ENCODE results near the gene HELZ.
"Not testable (repeated sequence)": the region's sequence is repeated elsewhere in the genome, so short reads cannot be mapped to it uniquely, and the experiment has no call there.

HELZ gene

GRCh38 chr17:67050066-67050465 is 194.9 kb downstream of the HELZ start:
- DNase-seq (ENCODE audit: low spot score) = no peak

GRCh38 chr17:67049025-67049739 is 195.8 kb downstream of the HELZ start:
- no peak for DNase-seq (ENCODE audit: low spot score)

- DNase-seq (ENCODE audit: low spot score) = no peak
Measured at GRCh38 chr17:67047382-67047781, 197.6 kb downstream of the HELZ start.

- DNase-seq (ENCODE audit: low spot score) = no peak
Measured at GRCh38 chr17:67046398-67046797, 198.6 kb downstream of the HELZ start.

GRCh38 chr17:67044940-67045339 is 200.1 kb downstream of the HELZ start:
- no peak for DNase-seq (ENCODE audit: low spot score)

- DNase-seq (ENCODE audit: low spot score) = no peak
Measured at GRCh38 chr17:67044016-67044772, 200.8 kb downstream of the HELZ start, which contains the start of gene CACNG1. CACNG1 (plus strand) TSS chr17:67044554; CDS start chr17:67044661, 107 bp downstream.

- no peak for DNase-seq (ENCODE audit: low spot score)
Measured at GRCh38 chr17:67043283-67043682, 201.7 kb downstream of the HELZ start.

- no peak for DNase-seq (ENCODE audit: low spot score)
Measured at GRCh38 chr17:67041941-67042899, 202.8 kb downstream of the HELZ start.

GRCh38 chr17:67041531-67041930 is 203.5 kb downstream of the HELZ start:
- DNase-seq (ENCODE audit: low spot score) = no peak

- DNase-seq (ENCODE audit: low spot score) = not testable (repeated sequence)
Measured at GRCh38 chr17:67041119-67041518, 203.9 kb downstream of the HELZ start.

- DNase-seq (ENCODE audit: low spot score) = no peak
Measured at GRCh38 chr17:67040652-67041051, 204.3 kb downstream of the HELZ start.

- DNase-seq (ENCODE audit: low spot score) = no peak
Measured at GRCh38 chr17:67038861-67039365, 206.1 kb downstream of the HELZ start.

- DNase-seq (ENCODE audit: low spot score) = no peak
Measured at GRCh38 chr17:67035131-67036083, 209.6 kb downstream of the HELZ start.

GRCh38 chr17:67033613-67034012 is 211.4 kb downstream of the HELZ start:
- DNase-seq (ENCODE audit: low spot score) = no peak

GRCh38 chr17:67032985-67033384 is 212.0 kb downstream of the HELZ start:
- no peak for DNase-seq (ENCODE audit: low spot score)

- no peak for DNase-seq (ENCODE audit: low spot score)
Measured at GRCh38 chr17:67032382-67032781, 212.6 kb downstream of the HELZ start.

- no peak for DNase-seq (ENCODE audit: low spot score)
Measured at GRCh38 chr17:67030641-67031040, 214.4 kb downstream of the HELZ start.

- no peak for DNase-seq (ENCODE audit: low spot score)
Measured at GRCh38 chr17:67027031-67027628, 217.9 kb downstream of the HELZ start.

- DNase-seq (ENCODE audit: low spot score) = no peak
Measured at GRCh38 chr17:67026341-67026740, 218.7 kb downstream of the HELZ start.

GRCh38 chr17:67025216-67025792 is 219.7 kb downstream of the HELZ start:
- no peak for DNase-seq (ENCODE audit: low spot score)
